Gastrocnemius medialis (tissue), 4 donors: ENCODE measurements around the gene SAP25. TPM values are rescaled to one million over a fixed set of nuclear protein-coding genes. Genes with fewer than 3 reads are reported as not detected.

ENCODE experiments used
- ATAC-seq, 2 donors: fragments of 150-250 bp; one replicate each; pipeline ENCODE4 v1.9.1; 2016
- DNase-seq, 2 donors: peaks; one replicate each; pipeline ENCODE4 v3.0.0-alpha.2; 2019
- H3K27ac ChIP-seq, 4 donors: fragments of 200-600 bp; sonication (generic); 1 replicate in 1 of 4; 2 replicates in 3 of 4; pipeline ENCODE4 v1.5.1; 2016 to 2018; ENCODE audit warnings: mild to moderate bottlenecking in 2 of 4, moderate library complexity in 1 of 4
- H3K27me3 ChIP-seq, 3 donors: fragments of 200-600 bp; sonication (generic) in 2 of 3; 1 replicate in 1 of 3; 2 replicates in 2 of 3; pipeline versions ENCODE4 v1.5.1 to v1.6.0; 2016 to 2019; ENCODE audit warnings: mild to moderate bottlenecking in 1 of 3, moderate library complexity in 1 of 3
- H3K36me3 ChIP-seq, 2 donors: fragments of 200-600 bp; sonication (generic) in 1 of 2; one replicate each; pipeline ENCODE4 v1.5.1; 2017 to 2018
- H3K4me1 ChIP-seq, 2 donors: fragments of 200-600 bp; sonication (generic) in 1 of 2; one replicate each; pipeline ENCODE4 v1.5.1; 2016 to 2017; ENCODE audit warnings: mild to moderate bottlenecking in 2 of 2
- H3K4me3 ChIP-seq, 4 donors: fragments of 200-600 bp; sonication (generic) in 3 of 4; 1 replicate in 1 of 4; 2 replicates in 3 of 4; pipeline ENCODE4 v1.5.1; 2016 to 2019; ENCODE audit warnings: mild to moderate bottlenecking in 2 of 4
- H3K9me3 ChIP-seq, 3 donors: fragments of 200-600 bp; sonication (generic) in 2 of 3; 1 replicate in 1 of 3; 2 replicates in 2 of 3; pipeline ENCODE4 v1.5.1; 2016 to 2019
- CTCF ChIP-seq, 5 experiments: fragments of 450-650 bp in 3 of 5; fragments of 200-600 bp in 2 of 5; sonication (generic) in 2 of 5; IDR thresholded peaks in 4 of 5; conservative IDR thresholded peaks in 1 of 5; 1 replicate in 4 of 5; 2 replicates in 1 of 5; pipeline ENCODE4 v1.5.1; 2016 to 2019; ENCODE audit warnings: antibody characterized with exemption in 5 of 5, mild to moderate bottlenecking in 3 of 5, moderate library complexity in 3 of 5
- POLR2A ChIP-seq, 2 donors: fragments of 450-650 bp; IDR thresholded peaks; one replicate each; pipeline ENCODE4 v1.6.1; 2017; ENCODE audit warnings: antibody characterized with exemption in 2 of 2, mild to moderate bottlenecking in 2 of 2, moderate library complexity in 2 of 2
- in situ Hi-C, 4 donors: fragments of 200-750 bp; cut with MboI; loops; one replicate each; pipeline versions ENCODE4 v1.15.0 to v1.8.0; 2017; ENCODE audit warnings: low sequenced_read_pairs in 4 of 4
- intact Hi-C: fragments of 100-400 bp; cut with DNase I; formaldehyde crosslinking; loops from one replicate; pipeline ENCODE4 v1.15.1; 2023; ENCODE audit warnings: low total_unique reads
- total RNA-seq, 4 donors: library from RNA; depleted of rRNA; stranded (reverse); fragments of >200 nt; gene quantifications; one replicate each; pipeline versions ENCODE4 v1.1.0 to v1.2.3, GENCODE V29; 2016

Gene SAP25
- under 1 TPM in 1 of 4 donors, not detected in 3; 0.49 TPM for total RNA-seq

GRCh38 chr7:100573691-100574361 lies at the start of gene SAP25:
Gene SAP25 (minus strand): TSS chr7:100573900. CDS start chr7:100573742, 158 bp downstream.
- no peak within 1 kb of the TSS for H3K4me3 ChIP-seq

GRCh38 chr7:100621554-100621953 lies 47.9 kb upstream of the SAP25 start:
- in situ Hi-C loops (no loop called here), intact Hi-C loops (no loop called here)
- no peak for DNase-seq
- H3K4me3 ChIP-seq, result no peak overlapping the region
- H3K27me3 ChIP-seq, result peaks cover 0 to 9% (median 4%) of the 10 kb centered on the region in 3 donors
- H3K36me3 ChIP-seq, result no peaks in the 10 kb centered on the region
- H3K9me3 ChIP-seq, result no peaks in the 10 kb centered on the region
- H3K27ac ChIP-seq, result no peak overlapping the region
- TF ChIP-seq POLR2A (IDR thresholded peaks at IDR 0.05) (no peak), CTCF (IDR thresholded peaks at IDR 0.05 in 4 of 5, conservative IDR thresholded peaks at IDR 0.05 in 1 of 5) (no peak)
- no peaks in the 10 kb centered on the region for H3K4me1 ChIP-seq
- no peak for ATAC-seq

More at GRCh38 chr7:100573691-100574361, at the start of gene SAP25:
- H3K9me3 ChIP-seq, result no peaks in the 10 kb centered on the region
- peaks cover 0 to 55% of the 10 kb centered on the region in 2 donors for H3K36me3 ChIP-seq
- intact Hi-C loops, result no loop called here
- DNase-seq (no peak), ATAC-seq (no peak)
- peaks cover 12 to 46% (median 22%) of the 10 kb centered on the region in 3 donors for H3K27me3 ChIP-seq
- in situ Hi-C loops, result loop anchor here in 1 of 4 donors (25.0 kb wide), 1 partner anchor 112 kb away; the partner anchor contains the start of gene SPACDR
- H3K4me1 ChIP-seq, result peaks cover 8 to 14% of the 10 kb centered on the region in 2 donors
- H3K27ac ChIP-seq, result no peak within 1 kb of the TSS
- no peak for TF ChIP-seq POLR2A (IDR thresholded peaks at IDR 0.05)
- TF ChIP-seq CTCF (IDR thresholded peaks at IDR 0.05 in 4 of 5, conservative IDR thresholded peaks at IDR 0.05 in 1 of 5), result no peak

GRCh38 chr7:100620804-100621203 lies 47.1 kb upstream of the SAP25 start:
- H3K9me3 ChIP-seq, result no peaks in the 10 kb centered on the region
- TF ChIP-seq CTCF (IDR thresholded peaks at IDR 0.05 in 4 of 5, conservative IDR thresholded peaks at IDR 0.05 in 1 of 5), result no peak
- no peak for TF ChIP-seq POLR2A (IDR thresholded peaks at IDR 0.05)
- DNase-seq (no peak), ATAC-seq (no peak)
- no peak overlapping the region for H3K4me3 ChIP-seq
- in situ Hi-C loops, result no loop called here
- H3K36me3 ChIP-seq, result no peaks in the 10 kb centered on the region
- H3K27me3 ChIP-seq, result peaks cover 0 to 3% (median 2%) of the 10 kb centered on the region in 3 donors
- no peak overlapping the region for H3K27ac ChIP-seq
- intact Hi-C loops, result no loop called here
- H3K4me1 ChIP-seq, result no peaks in the 10 kb centered on the region

GRCh38 chr7:100620239-100620638 lies 46.5 kb upstream of the SAP25 start:
- no peaks in the 10 kb centered on the region for H3K4me1 ChIP-seq
- ATAC-seq, result no peak
- TF ChIP-seq POLR2A (IDR thresholded peaks at IDR 0.05), result no peak
- no peaks in the 10 kb centered on the region for H3K27me3 ChIP-seq
- no peak overlapping the region for H3K27ac ChIP-seq
- H3K4me3 ChIP-seq, result no peak overlapping the region
- H3K36me3 ChIP-seq, result no peaks in the 10 kb centered on the region
- DNase-seq, result no peak
- no peaks in the 10 kb centered on the region for H3K9me3 ChIP-seq
- in situ Hi-C loops, result no loop called here
- intact Hi-C loops, result no loop called here

GRCh38 chr7:100614308-100614861 lies 40.7 kb upstream of the SAP25 start:
- Histone ChIP-seq H3K9me3 (no peaks in the 10 kb centered on the region), H3K4me3 (no peak overlapping the region), H3K4me1 (peaks cover 0 to 14% of the 10 kb centered on the region in 2 donors), H3K27me3 (no peaks in the 10 kb centered on the region), H3K36me3 (no peaks in the 10 kb centered on the region), H3K27ac (no peak overlapping the region)
- in situ Hi-C loops (no loop called here), intact Hi-C loops (loop anchor here (5.0 to 10.0 kb wide), 3 partner anchors 78 to 250 kb away; partner anchors contain the start of genes GIGYF1, POP7 and TRIP6)
- TF ChIP-seq CTCF (IDR thresholded peaks at IDR 0.05 in 4 of 5, conservative IDR thresholded peaks at IDR 0.05 in 1 of 5) (no peak), POLR2A (IDR thresholded peaks at IDR 0.05) (no peak)
- no peak for DNase-seq
- ATAC-seq, result no peak
